Measurements from ENCODE around the gene STX18. TPM values are rescaled to one million over a fixed set of nuclear protein-coding genes. Genes with fewer than 3 reads are reported as not detected.
"Not testable (repeated sequence)": the region's sequence is repeated elsewhere in the genome, so short reads cannot be mapped to it uniquely, and the experiment has no call there.

Gene STX18
- 17.0 TPM for total RNA-seq
- long read RNA-seq, transcript STX18-201 (11 exons, 2,138 nt), result major isoform, 13 of 14 reads
- long read RNA-seq, partial matches to known transcripts, result 0 of 14 reads
- long read RNA-seq, other reads (novel, unspliced or antisense), result 1 of 14 reads

- ATAC-seq (peak; percentile 98), DNase-seq (ENCODE audit: missing footprints) (peak; percentile 93)
- intact Hi-C loops (cut with DNase I), result no loop called here
These were observed at the start of gene STX18 for GRCh38 chr4:4541661-4542570. STX18 (minus strand) TSS chr4:4542048; CDS start chr4:4541964, 84 bp downstream.

GRCh38 chr4:4591071-4591470 lies 49.2 kb upstream of the STX18 start:
- intact Hi-C loops (cut with DNase I), result no loop called here
- no peak for ATAC-seq
- no peak for DNase-seq (ENCODE audit: missing footprints)

DNA sequence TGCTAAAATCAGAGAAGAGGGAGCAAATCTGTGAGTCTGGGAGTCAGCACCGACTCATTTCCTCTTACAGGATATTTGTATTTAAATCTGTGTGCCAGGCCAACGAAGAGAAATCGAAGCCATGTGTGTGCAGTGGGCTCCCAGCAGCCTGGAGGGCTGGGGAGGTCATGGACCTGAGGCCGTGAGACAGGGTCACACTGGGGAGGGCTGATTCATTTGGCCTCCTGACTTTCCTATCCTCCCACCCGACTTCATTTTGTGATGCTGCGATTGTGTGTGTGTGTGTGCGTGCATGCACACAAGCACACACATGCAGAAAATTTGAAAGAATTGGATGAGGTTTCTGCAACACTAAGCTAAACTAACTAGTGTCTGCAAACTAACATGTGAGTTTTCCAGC lies 48.7 kb upstream of the STX18 start:
- ATAC-seq, result no peak
- intact Hi-C loops (cut with DNase I), result no loop called here
- no peak for DNase-seq (ENCODE audit: missing footprints)

- intact Hi-C loops (cut with DNase I), result no loop called here
- DNase-seq (ENCODE audit: missing footprints) (no peak), ATAC-seq (no peak)
These were observed 43.3 kb upstream of the STX18 start for GRCh38 chr4:4585012-4585670.

DNA sequence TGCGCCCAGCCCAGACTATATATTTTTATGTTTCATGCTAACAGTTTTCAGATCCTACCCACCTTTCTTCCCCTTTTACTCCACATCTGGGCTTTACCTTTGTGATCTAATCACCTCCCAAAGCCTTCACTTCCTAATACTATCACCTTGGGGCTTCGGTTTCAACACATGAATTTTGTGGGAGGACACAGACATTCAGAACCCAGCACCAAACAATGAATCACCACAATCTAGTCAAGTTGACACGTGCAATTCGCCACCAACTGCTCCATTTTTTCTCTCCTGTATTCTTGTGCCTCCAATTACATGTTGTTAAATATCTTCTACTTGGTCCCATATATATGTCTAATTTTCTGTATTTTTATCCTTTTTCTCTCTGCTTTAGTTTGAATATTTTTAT lies 41.8 kb upstream of the STX18 start:
- ATAC-seq (no peak), DNase-seq (ENCODE audit: missing footprints) (no peak)
- intact Hi-C loops (cut with DNase I), result no loop called here

DNA sequence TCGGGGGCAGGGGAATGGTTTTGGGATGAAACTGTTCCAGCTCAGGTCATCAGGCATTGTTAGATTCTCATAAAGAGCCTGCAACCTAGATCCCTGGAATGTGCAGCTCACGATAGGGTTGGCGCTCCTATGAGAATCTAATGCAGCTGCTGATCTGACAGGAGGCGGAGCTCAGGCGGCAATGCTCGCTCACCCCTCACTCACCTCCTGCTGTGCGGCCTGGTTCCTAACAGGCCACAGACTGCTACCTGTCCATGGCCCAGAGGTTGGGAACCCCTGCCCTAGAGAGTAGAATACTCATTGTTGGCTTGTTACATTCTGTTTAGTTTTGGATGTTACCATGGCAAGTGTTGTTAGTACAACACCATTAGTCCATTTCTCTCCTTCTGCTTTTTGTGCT lies 40.8 kb upstream of the STX18 start:
- ATAC-seq (no peak), DNase-seq (ENCODE audit: missing footprints) (no peak)
- intact Hi-C loops (cut with DNase I), result no loop called here

DNA sequence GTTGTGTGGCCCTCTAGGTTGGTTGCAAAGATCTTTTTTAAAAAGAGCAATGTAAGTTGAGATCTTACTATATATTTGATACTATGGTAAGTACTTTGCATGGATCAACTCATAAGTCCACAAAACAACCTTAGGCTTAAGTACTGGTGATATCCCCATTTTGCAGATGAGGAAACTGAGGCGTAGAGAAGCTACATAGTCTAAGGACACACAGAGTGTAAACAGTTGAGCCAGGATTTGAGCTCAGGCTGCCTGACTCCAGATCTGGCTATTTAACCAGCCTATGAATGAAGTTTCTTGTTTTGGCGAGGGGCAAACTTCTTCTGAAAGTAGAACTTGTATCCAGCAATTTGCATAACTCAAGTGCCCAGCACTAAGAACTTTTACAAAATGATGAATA lies 38.6 kb upstream of the STX18 start:
- ATAC-seq, result no peak
- intact Hi-C loops (cut with DNase I), result no loop called here
- no peak for DNase-seq (ENCODE audit: missing footprints)

DNA sequence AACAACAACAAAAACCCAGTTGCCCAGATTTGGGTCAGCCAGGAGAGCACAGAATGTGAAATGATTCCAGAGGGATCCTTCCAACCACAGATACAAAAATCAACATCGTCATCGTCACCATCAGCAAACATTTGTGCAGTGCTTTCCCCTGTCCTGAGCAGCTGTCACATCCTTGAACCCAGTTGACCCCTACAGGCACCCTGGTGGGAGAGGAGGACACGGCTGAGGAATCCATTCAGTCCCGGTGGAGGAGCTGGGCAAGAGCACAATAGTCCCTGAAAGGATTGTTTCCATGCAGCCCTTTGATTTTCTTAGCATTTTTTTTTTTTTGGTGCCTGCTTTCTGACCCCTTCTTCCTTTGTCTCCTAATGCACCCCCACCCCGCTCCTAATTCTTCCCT lies 37.1 kb upstream of the STX18 start:
- DNase-seq (ENCODE audit: missing footprints) (no peak), ATAC-seq (no peak)
- intact Hi-C loops (cut with DNase I), result no loop called here

DNA sequence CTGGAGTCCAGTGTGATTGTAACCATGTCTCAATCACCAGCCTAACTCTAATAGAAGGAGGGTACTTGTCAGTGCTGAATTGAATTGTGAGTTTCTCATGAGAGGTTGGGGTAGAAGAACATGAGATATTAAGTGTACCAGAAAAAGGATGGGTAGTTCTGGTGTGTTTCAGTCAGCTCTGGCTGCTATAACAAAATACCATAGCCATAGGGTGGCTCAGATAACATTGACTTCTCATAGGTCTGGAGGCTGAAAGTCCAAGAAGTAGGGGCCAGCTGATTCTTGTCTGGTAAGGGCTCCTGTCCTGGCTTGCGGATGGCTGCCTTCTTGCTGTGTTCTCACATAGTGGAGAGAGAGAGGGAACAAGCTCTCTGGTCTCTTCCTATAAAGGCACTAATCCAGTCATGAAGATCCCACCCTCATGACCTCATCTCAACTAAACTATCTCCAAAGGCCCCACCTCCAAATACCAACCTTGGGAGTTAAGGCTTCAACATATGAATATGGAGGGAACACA lies 35.6 kb upstream of the STX18 start:
- DNase-seq (ENCODE audit: missing footprints) (no peak), ATAC-seq (no peak)
- intact Hi-C loops (cut with DNase I), result no loop called here

- intact Hi-C loops (cut with DNase I), result no loop called here
- DNase-seq (ENCODE audit: missing footprints) (peak; percentile 84), ATAC-seq (peak; percentile 90)
These were observed 33.7 kb upstream of the STX18 start for GRCh38 chr4:4575284-4576211.

- ATAC-seq (peak; percentile 65), DNase-seq (ENCODE audit: missing footprints) (peak; percentile 69)
- intact Hi-C loops (cut with DNase I), result no loop called here
These were observed 32.9 kb upstream of the STX18 start for GRCh38 chr4:4574792-4575191.

DNA sequence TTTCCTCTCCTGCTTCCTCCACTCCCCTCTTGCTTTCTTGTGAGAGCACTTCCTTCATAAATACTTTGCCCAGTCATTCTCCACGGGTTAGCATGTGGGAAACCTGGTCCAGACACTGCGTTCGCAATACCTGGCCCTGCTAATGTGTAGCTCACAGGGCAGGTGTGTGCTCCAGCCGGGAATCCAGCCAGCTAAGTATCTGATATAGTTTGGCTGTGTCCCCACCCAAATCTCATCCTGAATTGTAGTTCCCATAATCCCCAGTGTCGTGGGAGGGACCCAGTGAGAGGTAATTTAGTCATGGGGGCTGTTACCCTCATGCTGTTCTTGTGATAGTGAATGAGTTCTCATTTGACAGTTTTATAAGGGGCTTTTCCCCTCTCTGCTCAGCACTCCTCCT lies 32.2 kb upstream of the STX18 start:
- ATAC-seq, result no peak
- intact Hi-C loops (cut with DNase I), result no loop called here

GRCh38 chr4:4572821-4573220 lies 31.0 kb upstream of the STX18 start:
- no peak for DNase-seq (ENCODE audit: missing footprints)
- intact Hi-C loops (cut with DNase I), result no loop called here
- no peak for ATAC-seq

More for the DNA sequence above, 32.2 kb upstream of the STX18 start:
- DNase-seq (ENCODE audit: missing footprints), result no peak

DNA sequence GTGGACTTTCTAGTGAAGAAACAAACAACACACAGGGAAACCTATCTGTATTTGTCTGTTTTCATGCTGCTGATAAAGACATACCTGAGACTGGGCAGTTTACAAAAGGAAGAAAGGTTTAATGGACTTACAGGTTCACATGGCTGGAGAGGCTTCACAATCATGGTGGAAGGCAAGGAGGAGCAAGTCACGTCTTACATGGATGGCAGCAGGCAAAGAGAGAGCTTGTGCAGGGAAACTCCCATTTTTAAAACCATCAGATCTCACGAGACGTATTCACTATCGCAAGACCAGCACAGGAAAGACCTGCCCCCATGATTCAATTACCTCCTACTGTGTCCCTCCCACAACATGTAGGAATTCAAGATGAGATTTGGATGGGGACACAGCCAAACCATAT lies 28.0 kb upstream of the STX18 start:
- DNase-seq (ENCODE audit: missing footprints); ATAC-seq; intact Hi-C loops (cut with DNase I): not testable (repeated sequence)

DNA sequence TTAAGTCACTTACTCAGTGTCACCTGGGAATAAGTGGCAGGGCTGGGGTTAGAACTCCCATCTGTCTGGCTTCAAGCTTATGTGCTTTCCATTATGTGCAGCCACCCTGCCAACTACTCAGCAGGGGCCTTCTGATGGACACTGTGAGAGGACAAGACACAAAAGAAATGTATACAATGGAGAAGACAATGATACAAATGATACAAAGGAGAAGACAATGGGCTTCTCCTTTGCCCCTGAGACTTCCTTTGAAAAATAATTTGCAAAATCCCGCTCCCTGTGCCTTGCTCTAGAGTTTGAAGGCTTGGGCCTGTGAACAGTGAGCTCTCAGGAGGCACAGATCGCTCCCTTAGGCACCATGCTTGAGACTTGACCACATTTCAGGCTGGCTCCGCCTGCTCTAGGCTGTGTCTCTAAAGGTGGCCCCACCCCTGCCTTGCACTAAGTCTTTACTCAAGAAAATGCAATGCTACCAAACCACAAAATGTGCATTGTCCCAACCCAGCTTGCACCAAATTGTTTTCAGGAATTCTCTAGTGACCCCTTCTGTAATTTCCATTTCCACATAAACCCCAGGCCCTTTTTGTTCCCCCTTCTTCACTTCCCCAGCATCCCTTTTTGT lies 27.1 kb upstream of the STX18 start:
- ATAC-seq (no peak), DNase-seq (ENCODE audit: missing footprints) (no peak)
- intact Hi-C loops (cut with DNase I), result no loop called here

DNA sequence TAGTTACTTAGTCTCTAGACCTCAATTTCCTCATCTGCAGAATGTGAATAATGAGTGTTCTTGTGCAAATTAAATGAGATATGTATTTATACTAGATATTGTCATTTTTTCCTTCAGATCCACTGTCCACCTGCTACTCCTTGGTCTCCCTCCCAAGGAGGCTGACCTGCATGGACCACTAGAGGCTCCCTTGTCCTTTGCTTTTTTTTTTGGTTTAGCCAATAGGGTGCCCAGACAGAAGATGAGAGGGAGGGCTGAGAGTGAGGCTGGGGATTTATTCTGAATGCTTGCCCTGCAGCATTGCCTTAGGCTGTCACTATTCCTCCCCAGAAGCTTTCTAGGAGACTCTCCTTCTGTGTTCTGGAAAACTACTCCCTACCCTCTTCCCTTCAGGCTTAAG lies 24.5 kb upstream of the STX18 start:
- ATAC-seq; DNase-seq (ENCODE audit: missing footprints); intact Hi-C loops (cut with DNase I): not testable (repeated sequence)

DNA sequence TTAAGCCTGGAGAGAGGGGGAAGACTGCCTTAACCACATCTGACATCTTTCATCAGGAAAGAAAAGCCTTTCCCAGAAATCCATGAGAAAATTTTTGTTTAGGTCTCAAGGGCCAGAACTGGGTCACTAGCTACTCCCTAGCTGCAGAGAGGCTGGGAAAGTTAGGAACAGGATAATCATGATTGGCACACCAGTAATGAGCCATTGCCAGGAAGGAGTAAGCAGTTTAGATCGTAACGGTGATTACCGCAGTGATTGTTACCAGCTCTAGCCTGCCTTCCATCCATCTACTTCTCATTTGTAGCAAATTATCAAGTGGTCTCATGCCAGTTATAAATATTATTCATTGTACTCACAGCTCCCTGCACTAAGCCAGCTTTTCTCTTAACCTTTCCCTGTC lies 22.7 kb upstream of the STX18 start:
- ATAC-seq (no peak), DNase-seq (ENCODE audit: missing footprints) (no peak)
- intact Hi-C loops (cut with DNase I), result no loop called here

DNA sequence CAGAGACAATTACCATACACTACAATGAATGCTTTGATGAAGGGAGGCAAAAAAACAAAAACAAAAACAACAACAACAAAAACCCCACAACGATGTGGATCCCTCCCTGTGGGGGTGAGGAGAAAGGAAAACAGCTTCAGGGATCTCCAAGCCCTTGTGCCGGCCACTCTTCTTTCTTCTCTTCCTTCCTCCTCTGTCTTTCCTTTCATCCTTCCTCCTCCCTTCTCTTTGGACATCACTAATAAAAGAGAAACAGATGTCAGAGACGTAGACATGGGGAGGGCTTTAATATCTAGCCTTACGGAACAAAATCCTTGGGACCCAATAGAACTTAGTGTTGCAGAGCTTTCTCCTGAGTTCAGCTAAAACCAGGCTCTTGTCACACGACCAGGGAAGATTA lies 18.8 kb upstream of the STX18 start:
- no peak for ATAC-seq
- DNase-seq (ENCODE audit: missing footprints), result no peak
- intact Hi-C loops (cut with DNase I), result no loop called here

All from Right ventricle myocardium inferior (tissue), 1 donor.